ENCODE results near the gene ARPC1B. TPM values are rescaled to one million over a fixed set of nuclear protein-coding genes. Genes with fewer than 3 reads are reported as not detected.
"Not testable (repeated sequence)": the region's sequence is repeated elsewhere in the genome, so short reads cannot be mapped to it uniquely, and the experiment has no call there.

Gene ARPC1B
- total RNA-seq, 2 donors from 2014 or later, result 141 to 143 TPM

GRCh38 chr7:99410635-99411034 lies 36.1 kb downstream of the ARPC1B start:
- Histone ChIP-seq H3K4me1 (peaks cover 12% of the 10 kb centered on the region), H3K9me3 (no peaks in the 10 kb centered on the region), H3K9ac (ENCODE audit: low read depth in 2 of 2, low read length in 2 of 2) (no peak overlapping the region), H3K27me3 (no peaks in the 10 kb centered on the region), H3K36me3 (peaks cover 8% of the 10 kb centered on the region), H3K4me3 (no peak overlapping the region), H3K27ac (no peak overlapping the region)
- no peak for DNase-seq
- intact Hi-C loops (cut with DNase I), result no loop called here
- no peak for TF ChIP-seq CTCF (IDR thresholded peaks at IDR 0.05)

- H3K9me3 ChIP-seq; H3K27me3 ChIP-seq; H3K9ac ChIP-seq (ENCODE audit: low read depth in 2 of 2, low read length in 2 of 2); H3K27ac ChIP-seq; H3K4me3 ChIP-seq; H3K4me1 ChIP-seq: not testable (repeated sequence)
- peak; percentile 66 for TF ChIP-seq CTCF (IDR thresholded peaks at IDR 0.05)
- H3K36me3 ChIP-seq, result peaks cover 46% of the 10 kb centered on the region
- intact Hi-C loops (cut with DNase I), result loop anchor here (5.0 kb wide), 1 partner anchor 48 kb away; no protein-coding TSS in a partner anchor
- peak; percentile 77 for DNase-seq
Observed at GRCh38 chr7:99415513-99416127, 41.1 kb downstream of the ARPC1B start.

- H3K27me3 ChIP-seq, result no peaks in the 10 kb centered on the region
- H3K9me3 ChIP-seq, result no peaks in the 10 kb centered on the region
- no peaks in the 10 kb centered on the region for H3K4me1 ChIP-seq
- no peak overlapping the region for H3K9ac ChIP-seq (ENCODE audit: low read depth in 2 of 2, low read length in 2 of 2)
- intact Hi-C loops (cut with DNase I), result loop anchor here (5.0 kb wide), 1 partner anchor 51 kb away; no protein-coding TSS in a partner anchor
- no peak for DNase-seq
- H3K4me3 ChIP-seq, result no peak overlapping the region
- peaks cover 40% of the 10 kb centered on the region for H3K36me3 ChIP-seq
- no peak for TF ChIP-seq CTCF (IDR thresholded peaks at IDR 0.05)
- H3K27ac ChIP-seq, result no peak overlapping the region
Observed at GRCh38 chr7:99418260-99418659, 43.7 kb downstream of the ARPC1B start.

- no peak for TF ChIP-seq CTCF (IDR thresholded peaks at IDR 0.05)
- H3K9me3 ChIP-seq, result no peaks in the 10 kb centered on the region
- no peak overlapping the region for H3K9ac ChIP-seq (ENCODE audit: low read depth in 2 of 2, low read length in 2 of 2)
- intact Hi-C loops (cut with DNase I), result loop anchor here (5.0 kb wide), 1 partner anchor 52 kb away; no protein-coding TSS in a partner anchor
- no peaks in the 10 kb centered on the region for H3K27me3 ChIP-seq
- no peak overlapping the region for H3K4me3 ChIP-seq
- peaks cover 40% of the 10 kb centered on the region for H3K36me3 ChIP-seq
- no peak overlapping the region for H3K27ac ChIP-seq
- no peaks in the 10 kb centered on the region for H3K4me1 ChIP-seq
- no peak for DNase-seq
Observed at GRCh38 chr7:99419323-99420021, 44.9 kb downstream of the ARPC1B start.

GRCh38 chr7:99420213-99420612 lies 45.7 kb downstream of the ARPC1B start:
- Histone ChIP-seq H3K27me3 (no peaks in the 10 kb centered on the region), H3K36me3 (peaks cover 40% of the 10 kb centered on the region)
- no peak for TF ChIP-seq CTCF (IDR thresholded peaks at IDR 0.05)

More at GRCh38 chr7:99420213-99420612, 45.7 kb downstream of the ARPC1B start:
- Histone ChIP-seq H3K27ac (no peak overlapping the region), H3K4me1 (no peaks in the 10 kb centered on the region), H3K9me3 (no peaks in the 10 kb centered on the region), H3K9ac (ENCODE audit: low read depth in 2 of 2, low read length in 2 of 2) (no peak overlapping the region), H3K4me3 (no peak overlapping the region)
- DNase-seq, result no peak
- intact Hi-C loops (cut with DNase I), result no loop called here

All from colonic mucosa (tissue), 4 donors.